ENCODE data around the gene DOCK2.
"Not testable (repeated sequence)": the region's sequence is repeated elsewhere in the genome, so short reads cannot be mapped to it uniquely, and the experiment has no call there.

DOCK2 gene

GRCh38 chr5:169913479-169913878, 276.4 kb downstream of the DOCK2 start:
- no peak for DNase-seq

GRCh38 chr5:169914766-169915165, 277.7 kb downstream of the DOCK2 start:
- DNase-seq, result peak; percentile 70

- no peak for DNase-seq
Measured at GRCh38 chr5:169917500-169917899, 280.4 kb downstream of the DOCK2 start.

- no peak for DNase-seq
Measured at GRCh38 chr5:169918228-169918627, 281.2 kb downstream of the DOCK2 start.

- no peak for DNase-seq
Measured at GRCh38 chr5:169920474-169920873, 283.4 kb downstream of the DOCK2 start.

GRCh38 chr5:169921384-169921783, 284.3 kb downstream of the DOCK2 start:
- no peak for DNase-seq

- DNase-seq, result no peak
Measured at GRCh38 chr5:169921949-169922348, 284.9 kb downstream of the DOCK2 start.

GRCh38 chr5:169922474-169922873, 285.4 kb downstream of the DOCK2 start:
- DNase-seq, result no peak

- DNase-seq, result no peak
Measured at GRCh38 chr5:169923988-169924387, 286.9 kb downstream of the DOCK2 start.

- no peak for DNase-seq
Measured at GRCh38 chr5:169933127-169933526, 296.1 kb downstream of the DOCK2 start.

GRCh38 chr5:169933616-169934015, 296.5 kb downstream of the DOCK2 start:
- DNase-seq, result no peak

GRCh38 chr5:169934990-169935389, 297.9 kb downstream of the DOCK2 start:
- DNase-seq, result no peak

- no peak for DNase-seq
Measured at GRCh38 chr5:169935762-169936161, 298.7 kb downstream of the DOCK2 start.

GRCh38 chr5:169938439-169938838, 301.4 kb downstream of the DOCK2 start:
- DNase-seq, result no peak

GRCh38 chr5:169939731-169940130, 302.7 kb downstream of the DOCK2 start:
- DNase-seq, result no peak

- no peak for DNase-seq
Measured at GRCh38 chr5:169941542-169941941, 304.5 kb downstream of the DOCK2 start.

GRCh38 chr5:169942181-169942580, 305.1 kb downstream of the DOCK2 start:
- no peak for DNase-seq

- no peak for DNase-seq
Measured at GRCh38 chr5:169943026-169943425, 306.0 kb downstream of the DOCK2 start.

GRCh38 chr5:169944115-169944514, 307.0 kb downstream of the DOCK2 start:
- no peak for DNase-seq

GRCh38 chr5:169944922-169945680, 308.0 kb downstream of the DOCK2 start:
- no peak for DNase-seq

GRCh38 chr5:169945831-169946261, 308.8 kb downstream of the DOCK2 start:
- DNase-seq, result peak; percentile 65

- no peak for DNase-seq
Measured at GRCh38 chr5:169946743-169947295, 309.7 kb downstream of the DOCK2 start.

GRCh38 chr5:169950333-169950732, 313.3 kb downstream of the DOCK2 start:
- DNase-seq, result no peak

GRCh38 chr5:169953196-169953595, 316.1 kb downstream of the DOCK2 start:
- DNase-seq, result not testable (repeated sequence)

- DNase-seq, result no peak
Measured at GRCh38 chr5:169954786-169955185, 317.7 kb downstream of the DOCK2 start.
